PC-9 (cell line): ENCODE measurements around the gene PTPRC.

ENCODE experiments used
- CTCF ChIP-seq: fragments of 200-600 bp; sonication (generic); conservative IDR thresholded peaks from 2 replicates; pipeline ENCODE4 v1.6.1; 2017; ENCODE audit warnings: mixed run types, antibody characterized with exemption, mild to moderate bottlenecking, moderate library complexity
- EZH2 ChIP-seq: fragments of 200-600 bp; sonication (generic); IDR thresholded peaks from 2 replicates; pipeline ENCODE4 v1.8.0; 2017; ENCODE audit warnings: antibody characterized with exemption, low read depth

- TF ChIP-seq CTCF, result no peak
- TF ChIP-seq EZH2, result no peak
Measured at GRCh38 chr1:198681831-198682759, 43.3 kb downstream of the PTPRC start.
